ENCODE measurements around the gene HSDL2. TPM values are rescaled to one million over a fixed set of nuclear protein-coding genes. Genes with fewer than 3 reads are reported as not detected.

HSDL2 gene
- polyA plus RNA-seq, 3 donors: 6.4 to 34.8 (median 26.9) TPM

DNA sequence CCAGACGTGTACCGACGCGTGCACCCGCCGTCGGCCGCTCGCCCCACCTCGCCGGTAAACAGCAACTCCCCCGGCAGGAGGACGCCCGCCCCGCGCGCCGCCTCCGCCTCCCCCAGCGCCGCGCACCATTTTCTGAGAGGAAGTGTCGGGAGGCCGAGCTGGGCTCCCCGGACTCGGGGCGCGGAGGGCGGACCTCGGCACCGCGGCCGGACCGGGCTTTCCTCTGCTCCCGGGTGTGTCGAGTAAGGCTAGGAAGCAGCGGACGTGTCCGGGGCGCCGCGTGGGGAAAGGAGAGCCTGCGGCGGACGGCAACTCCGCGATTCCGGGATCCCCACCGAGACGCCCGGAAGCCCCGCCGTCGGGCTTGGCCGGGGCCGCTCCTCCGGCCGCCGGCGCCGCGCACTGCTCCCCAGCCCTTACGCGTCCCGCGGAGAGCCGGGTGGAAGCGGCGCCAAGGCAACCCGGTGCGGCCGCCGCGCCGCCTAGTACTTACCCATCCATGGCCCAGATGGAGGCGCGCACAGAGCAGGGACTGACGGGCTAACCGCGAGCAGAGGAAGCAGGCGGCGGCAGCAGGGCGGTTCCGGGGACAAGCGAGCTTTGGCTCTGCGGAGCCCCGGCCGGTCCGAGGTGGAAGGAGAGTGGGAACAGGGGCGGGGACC is 46.8 kb upstream of the HSDL2 start, which contains the start of gene PTBP3:
TSS of gene PTBP3 (minus strand) at position 643 of the 662 bp plus-strand sequence. CDS start 35,754 bp downstream, outside the sequence.
- peak within 1 kb of the TSS; percentile 80 for H3K4me2 ChIP-seq (replicated peaks; ENCODE audit: extremely low read depth, low read length, poor library complexity, severe bottlenecking)
- peak within 1 kb of the TSS; percentile 93 to 97 for H3K4me3 Mint-ChIP-seq
- H3K27ac ChIP-seq (ENCODE audit: low read depth in 1 of 2, low read length in 2 of 2): peak within 1 kb of the TSS; percentile 86 to 89
- peaks cover 19 to 50% of the 10 kb centered on the region in 2 donors for H3K4me1 ChIP-seq (ENCODE audit: control insufficient read depth in 1 of 2, insufficient read depth in 2 of 2, low read length in 2 of 2)
- H3K4me3 ChIP-seq (replicated peaks in 1 of 3; ENCODE audit: low read depth in 2 of 3, low read length in 3 of 3): peak within 1 kb of the TSS; percentile 69 to 96 (median 75)
- peaks cover 50% of the 10 kb centered on the region for H3K79me2 ChIP-seq (ENCODE audit: insufficient read depth, low read length)
- H3K36me3 ChIP-seq (replicated peaks in 1 of 2; ENCODE audit: control insufficient read depth in 1 of 2, insufficient read depth in 2 of 2, low read length in 2 of 2): no peaks in the 10 kb centered on the region
- no peaks in the 10 kb centered on the region for H3K36me3 Mint-ChIP-seq
- TF ChIP-seq, protein P1, sequence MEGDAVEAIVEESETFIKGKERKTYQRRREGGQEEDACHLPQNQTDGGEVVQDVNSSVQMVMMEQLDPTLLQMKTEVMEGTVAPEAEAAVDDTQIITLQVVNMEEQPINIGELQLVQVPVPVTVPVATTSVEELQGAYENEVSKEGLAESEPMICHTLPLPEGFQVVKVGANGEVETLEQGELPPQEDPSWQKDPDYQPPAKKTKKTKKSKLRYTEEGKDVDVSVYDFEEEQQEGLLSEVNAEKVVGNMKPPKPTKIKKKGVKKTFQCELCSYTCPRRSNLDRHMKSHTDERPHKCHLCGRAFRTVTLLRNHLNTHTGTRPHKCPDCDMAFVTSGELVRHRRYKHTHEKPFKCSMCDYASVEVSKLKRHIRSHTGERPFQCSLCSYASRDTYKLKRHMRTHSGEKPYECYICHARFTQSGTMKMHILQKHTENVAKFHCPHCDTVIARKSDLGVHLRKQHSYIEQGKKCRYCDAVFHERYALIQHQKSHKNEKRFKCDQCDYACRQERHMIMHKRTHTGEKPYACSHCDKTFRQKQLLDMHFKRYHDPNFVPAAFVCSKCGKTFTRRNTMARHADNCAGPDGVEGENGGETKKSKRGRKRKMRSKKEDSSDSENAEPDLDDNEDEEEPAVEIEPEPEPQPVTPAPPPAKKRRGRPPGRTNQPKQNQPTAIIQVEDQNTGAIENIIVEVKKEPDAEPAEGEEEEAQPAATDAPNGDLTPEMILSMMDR (IDR thresholded peaks at IDR 0.05): no peak
- no peaks in the 10 kb centered on the region for H3K9me3 ChIP-seq (replicated peaks in 1 of 2; ENCODE audit: control insufficient read depth in 1 of 2, insufficient read depth in 1 of 2, low read length in 2 of 2)
- peaks cover 0 to 3% (median 0%) of the 10 kb centered on the region in 3 donors for H3K27me3 Mint-ChIP-seq (ENCODE audit: low read depth in 3 of 3)
- peak within 1 kb of the TSS; percentile 97 for H3K9ac ChIP-seq (ENCODE audit: insufficient read depth, low read length, poor library complexity, severe bottlenecking)
- peak within 1 kb of the TSS; percentile 79 for H2AFZ ChIP-seq (ENCODE audit: insufficient read depth, low read depth, low read length, poor library complexity, severe bottlenecking)
- H3K4me1 Mint-ChIP-seq: peaks cover 35% of the 10 kb centered on the region
- intact Hi-C loops (cut with micrococcal nuclease): loop anchor here in 1 of 2 donors (5.0 kb wide), 3 partner anchors 44 to 436 kb away; partner anchors contain the start of gene UGCG
- DNase-seq: peak; percentile 56 to 64 (median 61)
- under 1% methylated on average over 84 of the region's 90 CpGs for WGBS (ENCODE audit: insufficient coverage)
- H4K20me1 ChIP-seq (ENCODE audit: insufficient read depth, low read length): peaks cover 44% of the 10 kb centered on the region
- peak within 1 kb of the TSS; percentile 87 to 97 (median 96) for H3K27ac Mint-ChIP-seq
- H3K27me3 ChIP-seq (ENCODE audit: control insufficient read depth in 2 of 2, insufficient read depth in 2 of 2, low read length in 2 of 2): no peaks in the 10 kb centered on the region
- peaks cover 0 to 2% (median 0%) of the 10 kb centered on the region in 7 donors for H3K9me3 Mint-ChIP-seq

DNA sequence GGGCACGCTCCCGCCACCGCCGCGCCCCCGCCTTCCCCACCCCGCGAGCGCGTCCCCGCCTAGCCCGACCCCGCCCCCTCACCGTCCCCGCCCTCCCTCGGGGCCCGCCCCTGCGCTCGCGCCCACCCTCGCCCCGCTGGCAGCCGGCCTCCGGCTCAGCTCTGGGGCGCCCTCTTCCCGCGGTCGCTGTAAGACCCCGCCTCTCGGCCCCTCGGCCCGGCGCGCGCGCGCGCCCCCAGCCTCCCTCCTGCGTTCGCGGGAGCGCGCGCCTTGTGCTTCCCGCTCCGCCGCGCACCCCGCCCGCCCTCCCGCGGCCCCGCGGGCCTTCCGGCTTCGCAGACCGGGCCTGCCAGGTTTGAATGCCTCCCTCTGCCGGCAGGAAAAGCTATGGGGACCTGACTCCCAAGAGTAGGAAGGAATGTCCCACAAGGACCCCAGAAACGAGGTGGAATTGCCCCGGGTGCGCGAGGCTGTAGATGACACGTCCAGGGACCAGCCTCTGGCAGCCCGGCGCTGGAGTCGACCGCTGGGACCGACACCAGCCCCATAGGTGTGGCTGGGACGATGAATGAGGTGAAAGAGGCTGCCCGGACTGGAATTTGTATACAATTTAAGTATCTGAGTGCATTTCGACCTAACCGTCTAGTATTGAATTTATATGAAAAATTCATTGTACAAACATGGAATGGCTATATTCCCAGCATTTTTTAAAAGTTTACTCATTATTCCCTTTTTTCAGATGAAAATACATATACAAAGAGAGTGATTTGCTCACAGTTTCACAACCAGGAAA is 46.1 kb upstream of the HSDL2 start:
- no peaks in the 10 kb centered on the region for H3K9me3 ChIP-seq (replicated peaks in 1 of 2; ENCODE audit: control insufficient read depth in 1 of 2, insufficient read depth in 1 of 2, low read length in 2 of 2)
- no peaks in the 10 kb centered on the region for H3K36me3 ChIP-seq (replicated peaks in 1 of 2; ENCODE audit: control insufficient read depth in 1 of 2, insufficient read depth in 2 of 2, low read length in 2 of 2)
- Mint-ChIP-seq H3K9me3 (no peaks in the 10 kb centered on the region), H3K27ac (peak overlapping the region; percentile 87 to 97 (median 95)), H3K4me3 (peak overlapping the region; percentile 93 to 97), H3K4me1 (peaks cover 29% of the 10 kb centered on the region), H3K36me3 (no peaks in the 10 kb centered on the region), H3K27me3 (ENCODE audit: low read depth in 3 of 3) (peaks cover 0 to 5% (median 0%) of the 10 kb centered on the region in 3 donors)
- peak overlapping the region; percentile 86 to 89 for H3K27ac ChIP-seq (ENCODE audit: low read depth in 1 of 2, low read length in 2 of 2)
- H2AFZ ChIP-seq (ENCODE audit: insufficient read depth, low read depth, low read length, poor library complexity, severe bottlenecking): peak overlapping the region; percentile 79
- peak overlapping the region; percentile 97 for H3K9ac ChIP-seq (ENCODE audit: insufficient read depth, low read length, poor library complexity, severe bottlenecking)
- DNase-seq: peak; percentile 91 to 95 (median 94)
- intact Hi-C loops (cut with micrococcal nuclease): loop anchor here in 1 of 2 donors (5.0 kb wide), 3 partner anchors 43 to 437 kb away; partner anchors contain the start of gene UGCG
- peak overlapping the region; percentile 80 for H3K4me2 ChIP-seq (replicated peaks; ENCODE audit: extremely low read depth, low read length, poor library complexity, severe bottlenecking)
- TF ChIP-seq, protein P1 (IDR thresholded peaks at IDR 0.05): peak; percentile 53
- no peaks in the 10 kb centered on the region for H3K27me3 ChIP-seq (ENCODE audit: control insufficient read depth in 2 of 2, insufficient read depth in 2 of 2, low read length in 2 of 2)
- H3K4me3 ChIP-seq (replicated peaks in 1 of 3; ENCODE audit: low read depth in 2 of 3, low read length in 3 of 3): peak overlapping the region; percentile 69 to 96 (median 75)
- under 1% methylated on average over 46 of the region's 72 CpGs for WGBS (ENCODE audit: insufficient coverage)
- H4K20me1 ChIP-seq (ENCODE audit: insufficient read depth, low read length): peaks cover 37% of the 10 kb centered on the region
- H3K79me2 ChIP-seq (ENCODE audit: insufficient read depth, low read length): peaks cover 42% of the 10 kb centered on the region
- peaks cover 14 to 43% of the 10 kb centered on the region in 2 donors for H3K4me1 ChIP-seq (ENCODE audit: control insufficient read depth in 1 of 2, insufficient read depth in 2 of 2, low read length in 2 of 2)

Data from CD14-positive monocyte (primary cell).